GM06990 (cell line): ENCODE measurements around the gene EPAS1.

Source experiments
- DNase-seq: peaks from one replicate; pipeline ENCODE4 v3.0.0-alpha.2; 2011; ENCODE audit not compliant: insufficient read length; ENCODE audit errors: extremely low read depth
- H3K27me3 ChIP-seq: replicated peaks from 2 replicates; pipeline ENCODE4 v1.6.0; 2011; ENCODE audit warnings: low read length; ENCODE audit not compliant: control insufficient read depth, insufficient read depth
- H3K36me3 ChIP-seq: 2 replicates; pipeline ENCODE4 v1.5.1; 2011; ENCODE audit warnings: low read length; ENCODE audit not compliant: control insufficient read depth, insufficient read depth
- H3K4me3 ChIP-seq: replicated peaks from 2 replicates; pipeline ENCODE4 v1.5.1; 2011; ENCODE audit warnings: low read depth, mild to moderate bottlenecking, control low read depth, low read length
- TF ChIP-seq, protein P1 (sequence below): IDR thresholded peaks from 2 replicates; pipeline ENCODE4 v1.5.1; 2011; ENCODE audit warnings: low read length, control low read depth, mild to moderate bottlenecking, inconsistent platforms; ENCODE audit not compliant: insufficient read depth, poor library complexity, severe bottlenecking

The EPAS1 gene

GRCh38 chr2:46256563-46257142 lies 40.6 kb upstream of the EPAS1 start:
- TF ChIP-seq, protein P1, sequence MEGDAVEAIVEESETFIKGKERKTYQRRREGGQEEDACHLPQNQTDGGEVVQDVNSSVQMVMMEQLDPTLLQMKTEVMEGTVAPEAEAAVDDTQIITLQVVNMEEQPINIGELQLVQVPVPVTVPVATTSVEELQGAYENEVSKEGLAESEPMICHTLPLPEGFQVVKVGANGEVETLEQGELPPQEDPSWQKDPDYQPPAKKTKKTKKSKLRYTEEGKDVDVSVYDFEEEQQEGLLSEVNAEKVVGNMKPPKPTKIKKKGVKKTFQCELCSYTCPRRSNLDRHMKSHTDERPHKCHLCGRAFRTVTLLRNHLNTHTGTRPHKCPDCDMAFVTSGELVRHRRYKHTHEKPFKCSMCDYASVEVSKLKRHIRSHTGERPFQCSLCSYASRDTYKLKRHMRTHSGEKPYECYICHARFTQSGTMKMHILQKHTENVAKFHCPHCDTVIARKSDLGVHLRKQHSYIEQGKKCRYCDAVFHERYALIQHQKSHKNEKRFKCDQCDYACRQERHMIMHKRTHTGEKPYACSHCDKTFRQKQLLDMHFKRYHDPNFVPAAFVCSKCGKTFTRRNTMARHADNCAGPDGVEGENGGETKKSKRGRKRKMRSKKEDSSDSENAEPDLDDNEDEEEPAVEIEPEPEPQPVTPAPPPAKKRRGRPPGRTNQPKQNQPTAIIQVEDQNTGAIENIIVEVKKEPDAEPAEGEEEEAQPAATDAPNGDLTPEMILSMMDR, result no peak
- no peak overlapping the region for H3K4me3 ChIP-seq
- no peaks in the 10 kb centered on the region; the same call in none of the 2 replicates for H3K27me3 ChIP-seq
- no peaks in the 10 kb centered on the region for H3K36me3 ChIP-seq
- DNase-seq, result no peak

- DNase-seq, result no peak
- TF ChIP-seq, protein P1, result no peak
- H3K36me3 ChIP-seq, result no peaks in the 10 kb centered on the region
- H3K4me3 ChIP-seq, result no peak overlapping the region
- no peaks in the 10 kb centered on the region; the same call in none of the 2 replicates for H3K27me3 ChIP-seq
Observed at GRCh38 chr2:46257476-46257875, 39.7 kb upstream of the EPAS1 start.

DNA sequence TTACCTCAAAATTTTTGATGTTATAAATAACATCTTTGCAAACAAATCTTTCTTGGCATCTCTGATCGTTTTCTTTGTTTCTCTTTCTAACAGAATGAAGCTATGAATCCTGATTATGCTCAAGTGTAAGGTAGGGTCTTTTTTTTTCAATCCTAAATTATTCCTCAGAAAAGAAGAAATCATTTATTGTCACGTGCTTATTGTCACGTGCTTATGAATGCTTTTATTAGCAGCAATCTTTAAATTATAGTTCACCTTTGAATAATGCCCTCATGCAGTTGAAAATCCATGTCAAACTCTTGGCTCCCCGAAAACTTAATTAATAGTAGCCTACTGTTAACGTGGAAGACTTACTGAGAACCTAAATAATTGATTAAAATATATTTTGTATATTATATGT lies 39.2 kb upstream of the EPAS1 start:
- no peaks in the 10 kb centered on the region for H3K36me3 ChIP-seq
- no peak overlapping the region for H3K4me3 ChIP-seq
- DNase-seq, result no peak
- H3K27me3 ChIP-seq, result no peaks in the 10 kb centered on the region; the same call in none of the 2 replicates
- TF ChIP-seq, protein P1, result no peak

- H3K36me3 ChIP-seq, result no peaks in the 10 kb centered on the region
- no peaks in the 10 kb centered on the region; the same call in none of the 2 replicates for H3K27me3 ChIP-seq
- DNase-seq, result no peak
- no peak overlapping the region for H3K4me3 ChIP-seq
- TF ChIP-seq, protein P1, result no peak
Observed at GRCh38 chr2:46258937-46259776, 38.0 kb upstream of the EPAS1 start.

- no peaks in the 10 kb centered on the region; the same call in none of the 2 replicates for H3K27me3 ChIP-seq
- H3K4me3 ChIP-seq, result no peak overlapping the region
- DNase-seq, result no peak
- TF ChIP-seq, protein P1, result no peak
- H3K36me3 ChIP-seq, result no peaks in the 10 kb centered on the region
Observed at GRCh38 chr2:46259777-46260168, 37.4 kb upstream of the EPAS1 start.
